Fibroblast of the aortic adventitia (primary cell): Measurements from ENCODE around the gene DDX27. TPM values are rescaled to one million over a fixed set of nuclear protein-coding genes. Genes with fewer than 3 reads are reported as not detected.

Experiments
- DNase-seq: peaks from one replicate; pipeline ENCODE4 v3.0.0-alpha.2; 2010; ENCODE audit warnings: low read depth
- H3K4me3 ChIP-seq: 2 replicates; pipeline ENCODE4 v1.5.1; 2011; ENCODE audit warnings: low read depth, mild to moderate bottlenecking, control low read depth, low read length, moderate library complexity
- total RNA-seq: library from RNA; depleted of rRNA; stranded (reverse); fragments of >200 nt; gene quantifications from 2 replicates; pipeline ENCODE4 v1.2.3, GENCODE V29; 2012; ENCODE audit warnings: low replicate concordance
- TF ChIP-seq, protein P1 (sequence below): IDR thresholded peaks from 2 replicates; pipeline ENCODE4 v1.5.1; 2011; ENCODE audit warnings: mild to moderate bottlenecking, low read length, control low read depth, inconsistent platforms; ENCODE audit not compliant: insufficient read depth

The DDX27 gene
- total RNA-seq, 1 donor, result 29.3 TPM

DNA sequence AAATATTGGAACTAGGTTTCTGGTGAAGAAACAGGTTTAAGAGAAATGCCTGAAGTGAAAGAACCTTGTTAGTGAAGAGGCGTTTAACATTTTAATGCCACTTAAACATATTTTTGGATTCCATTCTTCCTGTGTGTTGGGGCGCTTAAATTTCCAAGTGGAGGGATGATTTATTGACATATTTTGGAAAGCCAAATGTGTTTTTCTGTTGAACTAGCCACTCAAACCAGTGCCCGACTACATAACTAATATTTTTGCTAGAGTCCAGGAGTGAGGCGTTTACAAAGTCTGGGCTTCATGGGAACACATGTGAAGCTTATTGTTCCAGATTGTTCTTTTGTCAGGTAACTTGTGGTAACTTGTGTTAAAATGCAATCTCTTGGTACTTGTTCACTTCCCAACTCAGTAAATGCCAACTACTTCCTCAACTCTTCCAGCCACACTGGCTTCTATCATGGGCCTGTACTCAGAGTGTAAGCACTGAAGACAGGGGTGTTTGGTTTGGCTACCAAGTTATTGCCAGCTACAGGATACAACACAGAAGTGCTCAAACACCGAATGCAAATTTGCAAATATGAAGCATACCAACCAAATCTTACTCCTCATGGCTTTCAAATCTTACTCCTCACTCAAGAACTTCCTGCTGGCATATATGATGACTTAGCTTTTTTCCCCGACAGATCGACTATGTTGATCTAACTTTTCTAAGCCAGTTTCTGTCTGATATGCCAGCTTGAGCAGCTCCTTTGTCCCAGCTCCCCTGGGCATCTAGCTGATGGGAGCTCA lies 60.7 kb downstream of the DDX27 start:
- TF ChIP-seq, protein P1, sequence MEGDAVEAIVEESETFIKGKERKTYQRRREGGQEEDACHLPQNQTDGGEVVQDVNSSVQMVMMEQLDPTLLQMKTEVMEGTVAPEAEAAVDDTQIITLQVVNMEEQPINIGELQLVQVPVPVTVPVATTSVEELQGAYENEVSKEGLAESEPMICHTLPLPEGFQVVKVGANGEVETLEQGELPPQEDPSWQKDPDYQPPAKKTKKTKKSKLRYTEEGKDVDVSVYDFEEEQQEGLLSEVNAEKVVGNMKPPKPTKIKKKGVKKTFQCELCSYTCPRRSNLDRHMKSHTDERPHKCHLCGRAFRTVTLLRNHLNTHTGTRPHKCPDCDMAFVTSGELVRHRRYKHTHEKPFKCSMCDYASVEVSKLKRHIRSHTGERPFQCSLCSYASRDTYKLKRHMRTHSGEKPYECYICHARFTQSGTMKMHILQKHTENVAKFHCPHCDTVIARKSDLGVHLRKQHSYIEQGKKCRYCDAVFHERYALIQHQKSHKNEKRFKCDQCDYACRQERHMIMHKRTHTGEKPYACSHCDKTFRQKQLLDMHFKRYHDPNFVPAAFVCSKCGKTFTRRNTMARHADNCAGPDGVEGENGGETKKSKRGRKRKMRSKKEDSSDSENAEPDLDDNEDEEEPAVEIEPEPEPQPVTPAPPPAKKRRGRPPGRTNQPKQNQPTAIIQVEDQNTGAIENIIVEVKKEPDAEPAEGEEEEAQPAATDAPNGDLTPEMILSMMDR, result no peak
- H3K4me3 ChIP-seq, result peak overlapping the region; percentile 98
- no peak for DNase-seq

DNA sequence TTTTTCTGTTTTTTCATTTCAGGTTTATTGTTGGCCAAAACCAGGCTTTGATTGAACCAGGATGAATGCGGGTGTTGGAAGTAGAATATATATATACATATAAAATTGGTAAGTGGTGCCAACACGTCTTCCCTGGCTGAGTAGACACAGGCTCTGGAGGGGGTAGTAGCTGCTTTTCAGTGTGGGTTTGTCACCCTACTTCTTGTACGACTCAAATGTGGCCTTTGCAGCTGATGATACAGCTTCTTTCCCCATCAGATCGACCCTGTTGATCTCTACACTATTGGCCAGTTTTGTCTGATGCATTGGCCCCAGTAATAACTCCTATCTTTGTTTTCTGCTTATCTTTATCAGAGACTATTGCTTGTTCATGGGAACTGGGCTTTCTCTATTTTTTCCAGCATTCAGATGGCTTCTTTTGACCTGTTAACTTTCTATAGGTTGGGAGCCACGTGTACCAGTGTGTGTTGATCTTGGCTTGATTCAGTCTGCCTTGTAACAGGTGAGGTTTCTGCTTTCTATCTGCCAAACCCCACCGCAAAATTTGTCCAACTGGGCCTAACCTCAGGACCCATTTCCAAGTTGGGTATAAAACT lies 61.3 kb downstream of the DDX27 start:
- H3K4me3 ChIP-seq, result peak overlapping the region; percentile 98
- no peak for DNase-seq

DNA sequence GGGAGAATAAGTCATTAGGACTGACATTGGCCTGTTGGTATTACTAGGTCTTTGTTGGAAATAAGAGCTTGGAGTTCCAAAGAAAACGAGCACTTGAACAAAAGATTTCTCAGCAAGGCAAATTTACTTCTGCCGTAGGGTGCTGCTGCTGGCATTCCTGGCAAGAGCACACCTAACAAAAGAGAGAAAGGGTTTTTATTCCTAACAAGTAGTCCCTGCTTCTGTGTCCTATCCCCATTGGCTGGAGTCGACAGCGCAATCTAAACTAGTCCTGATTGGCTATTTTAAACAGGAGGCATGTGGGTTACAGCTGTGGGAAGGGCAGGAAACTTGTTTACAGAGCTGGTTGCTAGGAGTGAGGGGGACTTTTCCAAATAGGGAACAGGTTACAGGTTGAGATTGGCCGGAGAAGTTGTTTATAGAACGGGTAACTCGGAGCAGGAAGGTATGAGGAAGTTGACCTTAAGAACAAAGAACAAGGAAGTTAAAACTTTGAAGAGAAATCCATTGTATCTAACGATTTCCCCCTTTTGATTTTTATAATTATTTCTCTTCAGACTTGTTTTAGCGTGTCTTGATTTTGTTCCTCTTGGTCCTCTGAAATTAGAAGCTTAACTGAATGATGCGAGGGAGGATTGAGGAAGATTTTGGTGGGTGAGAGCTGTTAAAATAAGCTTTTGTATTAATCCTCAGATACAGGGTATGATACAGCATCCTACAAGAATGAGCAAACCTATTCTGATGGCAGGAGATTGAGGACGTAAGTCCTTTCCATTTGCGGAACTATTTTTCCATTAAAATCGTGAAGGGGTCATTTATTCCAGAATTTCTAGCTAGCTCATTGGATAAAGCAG lies 62.1 kb downstream of the DDX27 start:
- TF ChIP-seq, protein P1, result no peak
- DNase-seq, result no peak
- peak overlapping the region; percentile 98 for H3K4me3 ChIP-seq

More for the DNA sequence above, 61.3 kb downstream of the DDX27 start:
- TF ChIP-seq, protein P1, result no peak

DNA sequence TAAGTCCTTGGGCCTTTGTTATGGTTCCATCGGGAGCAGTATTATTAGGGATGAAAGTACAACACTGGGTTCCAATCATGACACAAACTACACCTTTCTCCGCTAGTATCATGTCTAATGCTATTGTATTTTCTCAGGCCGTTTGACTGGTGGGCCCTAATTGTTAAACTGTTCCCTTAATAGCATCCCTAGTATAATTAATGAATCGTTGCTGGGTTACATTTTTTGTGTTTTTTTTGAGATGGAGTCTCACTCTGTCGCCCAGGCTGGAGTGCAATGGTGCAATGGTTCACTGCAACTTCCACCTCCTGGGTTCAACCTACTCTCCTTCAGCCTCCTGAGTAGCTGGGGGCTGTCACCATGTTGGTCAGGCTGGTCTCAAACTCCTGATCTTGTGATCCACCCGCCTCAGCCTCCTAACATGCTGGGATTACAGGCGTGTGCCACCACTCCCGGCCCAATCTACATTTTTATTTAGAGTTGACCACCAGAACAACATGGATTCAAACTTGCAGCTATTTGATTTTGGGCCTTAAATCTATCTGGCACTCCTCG lies 62.8 kb downstream of the DDX27 start:
- TF ChIP-seq, protein P1, result no peak
- no peak for DNase-seq
- H3K4me3 ChIP-seq, result peak overlapping the region; percentile 29

DNA sequence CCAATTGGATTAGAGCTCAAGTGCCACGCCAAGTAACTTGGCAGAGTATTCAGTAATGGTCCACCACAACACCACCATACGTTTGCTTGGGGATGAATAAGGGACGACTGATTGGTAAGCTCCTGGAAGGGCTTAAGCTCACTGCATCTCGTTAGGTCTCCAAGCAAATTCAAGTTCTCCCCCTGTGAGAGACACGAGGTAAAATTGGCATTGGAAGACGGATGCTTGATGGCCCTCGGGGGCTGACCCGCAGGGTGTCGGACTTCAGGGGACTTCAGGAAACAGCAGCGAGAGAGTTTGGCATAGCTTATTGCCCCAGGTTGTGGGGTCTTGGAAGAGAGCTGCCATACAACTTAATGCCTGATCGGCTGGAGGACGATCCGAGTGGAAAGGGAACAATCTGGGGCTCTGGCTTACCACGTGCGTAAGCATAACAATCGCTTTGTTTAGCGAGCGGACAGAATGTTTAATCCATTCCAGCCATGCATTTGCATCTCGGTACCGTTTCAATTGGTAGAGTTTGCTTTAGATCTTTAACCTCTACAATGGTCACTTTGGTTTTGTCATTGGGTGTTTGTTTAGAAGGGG lies 63.5 kb downstream of the DDX27 start:
- TF ChIP-seq, protein P1, result no peak
- peak overlapping the region; percentile 29 for H3K4me3 ChIP-seq
- DNase-seq, result no peak

DNA sequence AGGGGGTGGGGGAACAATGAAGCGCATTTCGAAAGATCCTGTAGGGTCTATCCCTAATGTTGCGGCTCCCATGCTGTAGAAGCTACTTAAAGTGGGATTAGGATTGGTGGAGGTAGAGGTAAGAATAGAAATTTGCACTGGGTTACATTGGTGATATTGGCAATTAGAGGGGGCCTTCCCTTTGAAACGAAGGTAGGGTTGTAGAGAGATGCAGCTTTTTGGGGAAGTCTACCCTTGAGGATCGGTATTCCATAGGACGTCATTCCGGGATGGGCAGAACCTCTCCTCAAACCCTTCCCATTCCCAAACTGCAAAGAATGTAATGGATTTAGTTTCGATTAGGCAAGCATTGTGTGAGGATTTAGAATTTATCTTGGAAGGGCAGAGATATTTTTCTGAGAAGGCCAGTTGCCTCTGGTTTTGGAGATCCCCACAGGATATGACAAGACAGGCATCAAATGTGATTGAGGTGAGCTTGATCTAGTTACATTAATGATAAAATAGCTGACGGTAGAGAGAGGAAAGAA lies 64.0 kb downstream of the DDX27 start:
- TF ChIP-seq, protein P1, result no peak
- H3K4me3 ChIP-seq, result peak overlapping the region; percentile 29
- no peak for DNase-seq
